Stimulated activated effector memory CD8-positive, alpha-beta T cell treated with anti-CD3 and anti-CD28 coated beads, Interleukin-12 subunit alpha, Interleukin-12 subunit beta, amount 100 ng/mL, for 72 hours (primary cell): ENCODE data around the gene YWHAB.
A peak's percentile ranks its signal among the peaks of the same experiment; 100 is the strongest.
"Not testable (repeated sequence)": the region's sequence is repeated elsewhere in the genome, so short reads cannot be mapped to it uniquely, and the experiment has no call there.

Source experiments
- ATAC-seq: fragments of 150-1000 bp; cut with Tn5 transposase; 2 replicates; pipeline ENCODE4 v1.10.0; 2021
- DNase-seq, 2 donors: peaks; one replicate each; pipeline ENCODE4 v3.0.0; 2021 to 2022; ENCODE audit warnings: low spot score in 2 of 2
- H3K27ac Mint-ChIP-seq: one replicate; pipeline ENCODE4 v1.8.0; 2022; ENCODE audit warnings: mild to moderate bottlenecking, mixed read lengths
- H3K36me3 Mint-ChIP-seq: one replicate; pipeline ENCODE4 v1.8.0; 2022; ENCODE audit warnings: mild to moderate bottlenecking, mixed read lengths
- H3K4me1 Mint-ChIP-seq: one replicate; pipeline ENCODE4 v1.8.0; 2022; ENCODE audit warnings: mixed read lengths
- H3K4me3 Mint-ChIP-seq: one replicate; pipeline ENCODE4 v1.8.0; 2022; ENCODE audit warnings: mild to moderate bottlenecking, mixed read lengths
- H3K9me3 Mint-ChIP-seq: one replicate; pipeline ENCODE4 v1.8.0; 2022; ENCODE audit warnings: mixed read lengths

YWHAB gene

GRCh38 chr20:44858606-44859360, 26.7 kb upstream of the YWHAB start:
- Mint-ChIP-seq H3K27ac (no peak overlapping the region), H3K4me1 (peaks cover 8% of the 10 kb centered on the region), H3K36me3 (no peaks in the 10 kb centered on the region), H3K4me3 (no peak overlapping the region), H3K9me3 (peaks cover 3% of the 10 kb centered on the region)
- no peak for ATAC-seq
- DNase-seq, result no peak

- no peaks in the 10 kb centered on the region for H3K36me3 Mint-ChIP-seq
- H3K9me3 Mint-ChIP-seq, result peaks cover 2% of the 10 kb centered on the region
- ATAC-seq, result no peak
- DNase-seq, result no peak
- no peak overlapping the region for H3K27ac Mint-ChIP-seq
- peaks cover 7% of the 10 kb centered on the region for H3K4me1 Mint-ChIP-seq
- no peak overlapping the region for H3K4me3 Mint-ChIP-seq
Measured at GRCh38 chr20:44861531-44862006, 23.9 kb upstream of the YWHAB start.

- no peak for DNase-seq
- H3K36me3 Mint-ChIP-seq, result no peaks in the 10 kb centered on the region
Measured at GRCh38 chr20:44862286-44862685, 23.2 kb upstream of the YWHAB start.

GRCh38 chr20:44863365-44864084, 22.0 kb upstream of the YWHAB start:
- not testable (repeated sequence) for H3K27ac Mint-ChIP-seq, H3K4me3 Mint-ChIP-seq, ATAC-seq, DNase-seq, H3K36me3 Mint-ChIP-seq, H3K9me3 Mint-ChIP-seq
- H3K4me1 Mint-ChIP-seq, result peaks cover 13% of the 10 kb centered on the region

More at GRCh38 chr20:44862286-44862685, 23.2 kb upstream of the YWHAB start:
- no peak overlapping the region for H3K27ac Mint-ChIP-seq
- H3K9me3 Mint-ChIP-seq, result no peaks in the 10 kb centered on the region
- ATAC-seq, result no peak
- H3K4me1 Mint-ChIP-seq, result peaks cover 8% of the 10 kb centered on the region
- no peak overlapping the region for H3K4me3 Mint-ChIP-seq

- H3K27ac Mint-ChIP-seq, DNase-seq, H3K4me3 Mint-ChIP-seq, ATAC-seq, H3K36me3 Mint-ChIP-seq, H3K9me3 Mint-ChIP-seq: not testable (repeated sequence)
- peaks cover 13% of the 10 kb centered on the region for H3K4me1 Mint-ChIP-seq
Measured at GRCh38 chr20:44864493-44864892, 21.0 kb upstream of the YWHAB start.

- Mint-ChIP-seq H3K4me3 (peak overlapping the region; percentile 63), H3K9me3 (no peaks in the 10 kb centered on the region), H3K27ac (no peak overlapping the region), H3K4me1 (peaks cover 13% of the 10 kb centered on the region), H3K36me3 (no peaks in the 10 kb centered on the region)
- DNase-seq (no peak), ATAC-seq (no peak)
Measured at GRCh38 chr20:44866703-44867335, 18.7 kb upstream of the YWHAB start.

- Mint-ChIP-seq H3K36me3 (no peaks in the 10 kb centered on the region), H3K4me3 (no peak overlapping the region), H3K27ac (no peak overlapping the region), H3K4me1 (peaks cover 13% of the 10 kb centered on the region), H3K9me3 (no peaks in the 10 kb centered on the region)
- DNase-seq, result no peak
- ATAC-seq, result no peak
Measured at GRCh38 chr20:44869471-44869870, 16.0 kb upstream of the YWHAB start.

- not testable (repeated sequence) for ATAC-seq, H3K4me3 Mint-ChIP-seq, DNase-seq, H3K9me3 Mint-ChIP-seq, H3K27ac Mint-ChIP-seq
- Mint-ChIP-seq H3K4me1 (peaks cover 25% of the 10 kb centered on the region), H3K36me3 (peaks cover 14% of the 10 kb centered on the region)
Measured at GRCh38 chr20:44882360-44882759, 3.1 kb upstream of the YWHAB start.

GRCh38 chr20:44883214-44883902, 2.1 kb upstream of the YWHAB start:
- Mint-ChIP-seq H3K9me3 (no peaks in the 10 kb centered on the region), H3K27ac (peak overlapping the region; percentile 93), H3K4me3 (peak overlapping the region; percentile 93), H3K36me3 (peaks cover 20% of the 10 kb centered on the region), H3K4me1 (peaks cover 33% of the 10 kb centered on the region)
- ATAC-seq, result no peak
- no peak for DNase-seq

- H3K36me3 Mint-ChIP-seq, result peaks cover 36% of the 10 kb centered on the region
- H3K27ac Mint-ChIP-seq, result peak overlapping the region; percentile 93
- H3K4me3 Mint-ChIP-seq, result peak overlapping the region; percentile 93
- peaks cover 48% of the 10 kb centered on the region for H3K4me1 Mint-ChIP-seq
- ATAC-seq (no peak), DNase-seq (no peak)
- H3K9me3 Mint-ChIP-seq, result no peaks in the 10 kb centered on the region
Measured at GRCh38 chr20:44884907-44885391, 556 bp upstream of the YWHAB start.

GRCh38 chr20:44886266-44886651, 754 bp downstream of the YWHAB start:
- H3K27ac Mint-ChIP-seq, result peak overlapping the region; percentile 93
- H3K4me1 Mint-ChIP-seq, result peaks cover 58% of the 10 kb centered on the region
- H3K9me3 Mint-ChIP-seq, result no peaks in the 10 kb centered on the region
- no peak for ATAC-seq
- DNase-seq, result no peak
- peak overlapping the region; percentile 93 for H3K4me3 Mint-ChIP-seq
- H3K36me3 Mint-ChIP-seq, result peaks cover 49% of the 10 kb centered on the region

GRCh38 chr20:44886828-44887227, 1.3 kb downstream of the YWHAB start:
- Mint-ChIP-seq H3K27ac (peak overlapping the region; percentile 93), H3K36me3 (peaks cover 55% of the 10 kb centered on the region), H3K9me3 (no peaks in the 10 kb centered on the region), H3K4me3 (peak overlapping the region; percentile 93), H3K4me1 (peaks cover 62% of the 10 kb centered on the region)
- ATAC-seq, result no peak
- DNase-seq, result no peak

GRCh38 chr20:44887466-44887865, 2.0 kb downstream of the YWHAB start:
- peaks cover 68% of the 10 kb centered on the region for H3K4me1 Mint-ChIP-seq
- no peak for DNase-seq
- peaks cover 61% of the 10 kb centered on the region for H3K36me3 Mint-ChIP-seq
- no peak for ATAC-seq
- no peaks in the 10 kb centered on the region for H3K9me3 Mint-ChIP-seq
- peak overlapping the region; percentile 93 for H3K4me3 Mint-ChIP-seq
- peak overlapping the region; percentile 93 for H3K27ac Mint-ChIP-seq

GRCh38 chr20:44888226-44889103, 3.0 kb downstream of the YWHAB start:
- no peaks in the 10 kb centered on the region for H3K9me3 Mint-ChIP-seq
- peaks cover 70% of the 10 kb centered on the region for H3K36me3 Mint-ChIP-seq
- no peak for DNase-seq
- no peak for ATAC-seq
- H3K4me3 Mint-ChIP-seq, result peak overlapping the region; percentile 93
- H3K27ac Mint-ChIP-seq, result peak overlapping the region; percentile 93
- H3K4me1 Mint-ChIP-seq, result peaks cover 75% of the 10 kb centered on the region
